Measurements from ENCODE around the gene MEIS2.

- TF ChIP-seq CTCF (IDR thresholded peaks at IDR 0.05) (no peak), POLR2A (IDR thresholded peaks at IDR 0.05) (no peak)
Measured at GRCh38 chr15:36965570-36966342, 134.6 kb downstream of the MEIS2 start.

Data from thyroid gland (tissue), 4 donors.